HepG2 (cell line): ENCODE measurements around the gene NDOR1. TPM values are rescaled to one million over a fixed set of nuclear protein-coding genes. Genes with fewer than 3 reads are reported as not detected.

Source experiments
- CC2D1A ChIP-seq: sonication (generic); formaldehyde crosslinking; IDR thresholded peaks from 2 replicates; pipeline ENCODE4 v1.8.1; 2023; ENCODE audit warnings: mild to moderate bottlenecking, missing genetic modification reagents
- CREB1 ChIP-seq, 2 experiments: fragments of 450-650 bp in 1 of 2; IDR thresholded peaks; 2 replicates each; pipeline ENCODE4 v1.6.1; 2016 to 2017; ENCODE audit warnings: control low read depth in 1 of 2, mild to moderate bottlenecking in 1 of 2, missing compliant biosample characterization in 1 of 2, missing genetic modification characterization in 1 of 2
- JUND ChIP-seq: sonication (generic); formaldehyde crosslinking; IDR thresholded peaks from 2 replicates; pipeline ENCODE4 v1.8.0; 2022; ENCODE audit warnings: mild to moderate bottlenecking, missing genetic modification reagents
- KDM5B ChIP-seq: sonication (generic); formaldehyde crosslinking; IDR thresholded peaks from 2 replicates; pipeline ENCODE4 v1.4.0; 2020; ENCODE audit warnings: missing genetic modification reagents, mild to moderate bottlenecking, borderline replicate concordance
- SIN3B ChIP-seq: fragments of 150-350 bp; IDR thresholded peaks from 2 replicates; pipeline ENCODE4 v1.6.1; 2014; ENCODE audit warnings: low read length
- SMC3 ChIP-seq: IDR thresholded peaks from 2 replicates; pipeline ENCODE4 v1.6.1; 2011; ENCODE audit warnings: low read length, improper control_type of control experiment
- SOX6 ChIP-seq, 2 experiments: fragments of 450-650 bp in 1 of 2; sonication (generic) in 1 of 2; formaldehyde crosslinking in 1 of 2; IDR thresholded peaks; 2 replicates each; pipeline versions ENCODE4 v1.4.0 to v1.6.1; 2017 to 2020; ENCODE audit warnings: antibody characterized with exemption in 1 of 2, mild to moderate bottlenecking in 1 of 2, missing genetic modification reagents in 1 of 2
- SP4 ChIP-seq: sonication (generic); formaldehyde crosslinking; IDR thresholded peaks from 2 replicates; pipeline ENCODE4 v1.8.1; 2023; ENCODE audit warnings: mild to moderate bottlenecking, missing genetic modification reagents
- ZNF143 ChIP-seq: sonication (generic); formaldehyde crosslinking; IDR thresholded peaks from 2 replicates; pipeline ENCODE4 v1.4.0; 2020; ENCODE audit warnings: missing genetic modification reagents
- ZNF616 ChIP-seq: sonication (generic); formaldehyde crosslinking; IDR thresholded peaks from 2 replicates; pipeline ENCODE4 v1.5.0; 2020; ENCODE audit warnings: low read depth, mild to moderate bottlenecking, missing genetic modification reagents
- ZNF674 ChIP-seq: sonication (generic); formaldehyde crosslinking; IDR thresholded peaks from 2 replicates; pipeline ENCODE4 v1.5.0; 2020; ENCODE audit warnings: low read depth, mild to moderate bottlenecking, missing genetic modification reagents
- ZNF710 ChIP-seq: sonication (generic); formaldehyde crosslinking; IDR thresholded peaks from 2 replicates; pipeline ENCODE4 v1.5.0; 2020; ENCODE audit warnings: mild to moderate bottlenecking, missing genetic modification reagents, borderline replicate concordance
- ZNF746 ChIP-seq: sonication (generic); formaldehyde crosslinking; IDR thresholded peaks from 2 replicates; pipeline ENCODE4 v1.8.0; 2022; ENCODE audit warnings: mild to moderate bottlenecking, missing genetic modification reagents
- ZNF800 ChIP-seq: sonication (generic); formaldehyde crosslinking; IDR thresholded peaks from 2 replicates; pipeline ENCODE4 v1.4.0; 2020; ENCODE audit warnings: missing genetic modification reagents
- ZNF850 ChIP-seq: sonication (generic); formaldehyde crosslinking; conservative IDR thresholded peaks from 2 replicates; pipeline ENCODE4 v1.9.0; 2021; ENCODE audit warnings: mild to moderate bottlenecking, missing genetic modification reagents
- ZSCAN22 ChIP-seq: sonication (generic); formaldehyde crosslinking; IDR thresholded peaks from 2 replicates; pipeline ENCODE4 v1.4.0; 2020; ENCODE audit warnings: mild to moderate bottlenecking, missing genetic modification reagents
- polyA plus RNA-seq, 8 experiments: library from polyadenylated mRNA; depleted of rRNA in 3 of 8; stranded (reverse) in 7 of 8; unstranded in 1 of 8; fragments of >200 nt; fragmentation: Illumina TruSeq in 4 of 8; extraction: Trizol in 4 of 8; gene quantifications; 2 replicates each; pipeline versions ENCODE4 v1.2.1 to v1.2.3, GENCODE V29; 2011 to 2016; ENCODE audit warnings: low read depth in 4 of 8, missing spikeins in 1 of 8, mixed read lengths in 1 of 8; ENCODE audit not compliant: insufficient read depth in 1 of 8
- total RNA-seq, 5 experiments: library from RNA; depleted of rRNA; stranded (reverse); fragments of >200 nt; fragmentation: Illumina TruSeq; extraction: Trizol; gene quantifications; 2 replicates each; pipeline ENCODE4 v1.2.3, GENCODE V29; 2016; ENCODE audit warnings: low read depth in 1 of 5
- TF ChIP-seq, protein P1 (sequence below): sonication (generic); formaldehyde crosslinking; IDR thresholded peaks from 2 replicates; pipeline ENCODE4 v1.8.1; 2023; ENCODE audit warnings: missing genetic modification reagents, mild to moderate bottlenecking, borderline replicate concordance
- TF ChIP-seq, protein P2 (sequence below): sonication (generic); formaldehyde crosslinking; IDR thresholded peaks from 2 replicates; pipeline ENCODE4 v1.4.0; 2020; ENCODE audit warnings: mild to moderate bottlenecking, missing genetic modification reagents, borderline replicate concordance

Gene NDOR1
- total and polyA plus RNA-seq, 2 of the 13 experiments (the other 11 are each of a cell fraction or from before 2014, with no cell fraction given) = 3.6 to 8.7 TPM

- TF ChIP-seq SP4 (CRISPR knock-in tag) (peak; percentile 61), CREB1 (IDR thresholded peaks at IDR 0.05) (no peak), CREB1 (CRISPR knock-in tag; IDR thresholded peaks at IDR 0.05) (no peak), ZNF674 (no peak), CC2D1A (peak; percentile 74; the same call in 1 of the 2 replicates), KDM5B (CRISPR knock-in tag) (peak; percentile 14; the same call in 1 of the 2 replicates), ZNF746 (CRISPR knock-in tag) (peak; percentile 32; the same call in 1 of the 2 replicates), SMC3 (no peak), ZNF616 (CRISPR knock-in tag) (no peak), ZNF800 (CRISPR knock-in tag) (peak; percentile 72), SIN3B (no peak), ZNF850 (no peak), ZSCAN22 (CRISPR knock-in tag) (0 out of 2 replicates have a peak, but pooled peaks have one; percentile 19), SOX6 (IDR thresholded peaks at IDR 0.05) (no peak), SOX6 (CRISPR knock-in tag; IDR thresholded peaks at IDR 0.05) (peak; percentile 40; the same call in 1 of the 2 replicates), ZNF143 (CRISPR knock-in tag) (0 out of 2 replicates have a peak, but pooled peaks have one; percentile 16), ZNF710 (CRISPR knock-in tag) (peak; percentile 67), JUND (CRISPR knock-in tag) (no peak)
- TF ChIP-seq, protein P1, sequence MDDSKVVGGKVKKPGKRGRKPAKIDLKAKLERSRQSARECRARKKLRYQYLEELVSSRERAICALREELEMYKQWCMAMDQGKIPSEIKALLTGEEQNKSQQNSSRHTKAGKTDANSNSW (CRISPR knock-in tag) = peak; percentile 63; the same call in 1 of the 2 replicates
- TF ChIP-seq, protein P2, sequence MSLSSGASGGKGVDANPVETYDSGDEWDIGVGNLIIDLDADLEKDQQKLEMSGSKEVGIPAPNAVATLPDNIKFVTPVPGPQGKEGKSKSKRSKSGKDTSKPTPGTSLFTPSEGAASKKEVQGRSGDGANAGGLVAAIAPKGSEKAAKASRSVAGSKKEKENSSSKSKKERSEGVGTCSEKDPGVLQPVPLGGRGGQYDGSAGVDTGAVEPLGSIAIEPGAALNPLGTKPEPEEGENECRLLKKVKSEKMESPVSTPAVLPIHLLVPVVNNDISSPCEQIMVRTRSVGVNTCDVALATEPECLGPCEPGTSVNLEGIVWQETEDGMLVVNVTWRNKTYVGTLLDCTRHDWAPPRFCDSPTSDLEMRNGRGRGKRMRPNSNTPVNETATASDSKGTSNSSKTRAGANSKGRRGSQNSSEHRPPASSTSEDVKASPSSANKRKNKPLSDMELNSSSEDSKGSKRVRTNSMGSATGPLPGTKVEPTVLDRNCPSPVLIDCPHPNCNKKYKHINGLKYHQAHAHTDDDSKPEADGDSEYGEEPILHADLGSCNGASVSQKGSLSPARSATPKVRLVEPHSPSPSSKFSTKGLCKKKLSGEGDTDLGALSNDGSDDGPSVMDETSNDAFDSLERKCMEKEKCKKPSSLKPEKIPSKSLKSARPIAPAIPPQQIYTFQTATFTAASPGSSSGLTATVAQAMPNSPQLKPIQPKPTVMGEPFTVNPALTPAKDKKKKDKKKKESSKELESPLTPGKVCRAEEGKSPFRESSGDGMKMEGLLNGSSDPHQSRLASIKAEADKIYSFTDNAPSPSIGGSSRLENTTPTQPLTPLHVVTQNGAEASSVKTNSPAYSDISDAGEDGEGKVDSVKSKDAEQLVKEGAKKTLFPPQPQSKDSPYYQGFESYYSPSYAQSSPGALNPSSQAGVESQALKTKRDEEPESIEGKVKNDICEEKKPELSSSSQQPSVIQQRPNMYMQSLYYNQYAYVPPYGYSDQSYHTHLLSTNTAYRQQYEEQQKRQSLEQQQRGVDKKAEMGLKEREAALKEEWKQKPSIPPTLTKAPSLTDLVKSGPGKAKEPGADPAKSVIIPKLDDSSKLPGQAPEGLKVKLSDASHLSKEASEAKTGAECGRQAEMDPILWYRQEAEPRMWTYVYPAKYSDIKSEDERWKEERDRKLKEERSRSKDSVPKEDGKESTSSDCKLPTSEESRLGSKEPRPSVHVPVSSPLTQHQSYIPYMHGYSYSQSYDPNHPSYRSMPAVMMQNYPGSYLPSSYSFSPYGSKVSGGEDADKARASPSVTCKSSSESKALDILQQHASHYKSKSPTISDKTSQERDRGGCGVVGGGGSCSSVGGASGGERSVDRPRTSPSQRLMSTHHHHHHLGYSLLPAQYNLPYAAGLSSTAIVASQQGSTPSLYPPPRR (CRISPR knock-in tag) = 0 out of 2 replicates have a peak, but pooled peaks have one; percentile 22
Observed at GRCh38 chr9:137217276-137218211, 12.0 kb downstream of the NDOR1 start (continued).
